Activated CD4-positive, alpha-beta memory T cell treated with anti-CD3 and anti-CD28 coated beads, Interleukin-2, amount 10 ng/mL, durations not matched to agents 7 days and 5 days (primary cell): ENCODE results near the gene TRUB1. TPM values are rescaled to one million over a fixed set of nuclear protein-coding genes. Genes with fewer than 3 reads are reported as not detected.
A peak's percentile ranks its signal among the peaks of the same experiment; 100 is the strongest.
"Not testable (repeated sequence)": the region's sequence is repeated elsewhere in the genome, so short reads cannot be mapped to it uniquely, and the experiment has no call there.

Source experiments
- CTCF ChIA-PET: fragments of 350-600 bp; sonication (Branson Sonifier 250); formaldehyde crosslinking; loops from one replicate; lab custom pipeline; 2021; ENCODE audit warnings: antibody characterized with exemption, inconsistent platforms; lab: Charles Lee
- POLR2A ChIA-PET: fragments of 350-600 bp; sonication (Branson Sonifier 250); formaldehyde crosslinking; loops from one replicate; lab custom pipeline; 2021; ENCODE audit warnings: antibody characterized with exemption; lab: Charles Lee
- DNase-seq: peaks from one replicate; pipeline ENCODE4 v3.0.0-alpha.2; 2020
- H3K27ac Mint-ChIP-seq: one replicate; pipeline ENCODE4 v1.8.0; 2021; ENCODE audit warnings: mild to moderate bottlenecking, mixed read lengths
- H3K27me3 Mint-ChIP-seq: one replicate; pipeline ENCODE4 v1.8.0; 2021; ENCODE audit warnings: mixed read lengths
- H3K36me3 Mint-ChIP-seq: one replicate; pipeline ENCODE4 v1.8.0; 2021; ENCODE audit warnings: low read depth, mixed read lengths
- H3K4me1 Mint-ChIP-seq: one replicate; pipeline ENCODE4 v1.8.0; 2021; ENCODE audit warnings: mixed read lengths
- H3K4me3 Mint-ChIP-seq: one replicate; pipeline ENCODE4 v1.8.0; 2021; ENCODE audit warnings: mild to moderate bottlenecking, mixed read lengths
- H3K9me3 Mint-ChIP-seq: one replicate; pipeline ENCODE4 v1.8.0; 2021; ENCODE audit warnings: mixed read lengths
- total RNA-seq, 2 experiments: library from RNA; stranded (reverse); gene quantifications; one replicate each; pipeline ENCODE4 v1.2.3, GENCODE V29; 2021

TRUB1 gene
- total RNA-seq, 2 experiments from 2014 or later, result 14.9 to 16.7 TPM

DNA sequence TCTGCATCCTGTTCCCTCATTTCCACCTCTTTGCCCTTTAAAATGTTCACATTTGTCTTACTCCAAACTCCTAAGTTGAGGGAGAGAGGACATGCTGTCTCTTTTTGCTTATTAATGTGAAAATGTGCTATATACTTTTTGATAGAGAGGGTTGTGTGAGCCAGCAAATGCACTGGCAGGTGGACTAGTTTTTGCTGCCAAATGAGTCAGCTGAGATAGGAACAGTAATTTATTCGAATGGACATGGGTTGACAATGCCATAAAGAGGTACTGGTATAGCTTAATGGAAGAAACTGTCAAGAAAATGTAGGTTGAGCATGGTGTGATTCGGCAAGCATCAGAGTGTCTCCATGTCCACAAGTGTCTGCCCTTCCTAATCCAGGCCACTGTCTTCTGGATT lies 9.2 kb upstream of the TRUB1 start:
- ChIA-PET CTCF (no interaction called here), POLR2A (no interaction called here)
- H3K27ac Mint-ChIP-seq, result no peak overlapping the region
- peaks cover 10% of the 10 kb centered on the region for H3K36me3 Mint-ChIP-seq
- no peak for DNase-seq
- peaks cover 12% of the 10 kb centered on the region for H3K9me3 Mint-ChIP-seq
- no peak overlapping the region for H3K4me3 Mint-ChIP-seq
- H3K27me3 Mint-ChIP-seq, result no peaks in the 10 kb centered on the region
- H3K4me1 Mint-ChIP-seq, result peaks cover 27% of the 10 kb centered on the region

GRCh38 chr10:114930320-114930719 lies 7.7 kb upstream of the TRUB1 start:
- DNase-seq, result no peak
- H3K4me1 Mint-ChIP-seq, result peaks cover 27% of the 10 kb centered on the region
- no peak overlapping the region for H3K4me3 Mint-ChIP-seq
- H3K9me3 Mint-ChIP-seq, result peaks cover 12% of the 10 kb centered on the region
- no peaks in the 10 kb centered on the region for H3K27me3 Mint-ChIP-seq
- no peak overlapping the region for H3K27ac Mint-ChIP-seq
- ChIA-PET CTCF (no interaction called here), POLR2A (interaction anchor here (1.2 kb wide), 1 partner anchor 7 kb away, joined by 5 read pairs; the partner anchor contains the start of gene TRUB1)
- H3K36me3 Mint-ChIP-seq, result peaks cover 10% of the 10 kb centered on the region

- Mint-ChIP-seq H3K27ac (no peak overlapping the region), H3K4me1 (peaks cover 18% of the 10 kb centered on the region), H3K4me3 (no peak overlapping the region), H3K9me3 (peaks cover 12% of the 10 kb centered on the region), H3K36me3 (peaks cover 10% of the 10 kb centered on the region), H3K27me3 (no peaks in the 10 kb centered on the region)
- ChIA-PET CTCF (no interaction called here), POLR2A (no interaction called here)
- DNase-seq, result no peak
These were observed 6.8 kb upstream of the TRUB1 start for GRCh38 chr10:114931072-114931679.

GRCh38 chr10:114932225-114932624 lies 5.8 kb upstream of the TRUB1 start:
- ChIA-PET CTCF (no interaction called here), POLR2A (interaction anchor here (1.0 to 1.8 kb wide), 2 partner anchors 13 to 20 kb away, joined by 3 to 5 read pairs; no protein-coding TSS in a partner anchor)
- Mint-ChIP-seq H3K4me1 (peaks cover 16% of the 10 kb centered on the region), H3K4me3 (no peak overlapping the region), H3K27ac (no peak overlapping the region), H3K9me3 (peaks cover 12% of the 10 kb centered on the region), H3K27me3 (no peaks in the 10 kb centered on the region), H3K36me3 (peaks cover 10% of the 10 kb centered on the region)
- DNase-seq, result no peak

DNA sequence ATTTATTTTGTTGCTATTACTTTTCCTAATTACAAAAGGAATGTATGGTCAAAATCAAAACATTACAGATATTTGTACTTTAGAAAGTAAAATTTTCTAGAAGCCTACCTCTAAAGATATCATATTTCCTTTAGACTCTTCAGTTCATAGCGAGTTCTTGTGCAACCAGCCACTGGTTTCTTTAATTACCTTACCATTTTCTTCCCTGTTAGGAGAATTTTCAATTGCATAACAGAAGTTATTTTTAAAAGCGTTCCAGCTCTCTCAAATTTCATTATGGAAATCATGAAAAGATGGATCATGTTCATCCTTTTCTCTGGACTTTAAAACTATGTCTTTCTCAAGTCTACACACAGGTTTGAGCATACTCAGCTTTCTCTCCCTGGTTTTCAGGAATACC lies 5.0 kb upstream of the TRUB1 start:
- ChIA-PET CTCF (no interaction called here), POLR2A (interaction anchor here (1.0 to 1.8 kb wide), 2 partner anchors 13 to 21 kb away, joined by 3 to 5 read pairs; no protein-coding TSS in a partner anchor)
- peaks cover 12% of the 10 kb centered on the region for H3K9me3 Mint-ChIP-seq
- no peak overlapping the region for H3K27ac Mint-ChIP-seq
- no peaks in the 10 kb centered on the region for H3K27me3 Mint-ChIP-seq
- no peak overlapping the region for H3K4me3 Mint-ChIP-seq
- peaks cover 19% of the 10 kb centered on the region for H3K4me1 Mint-ChIP-seq
- no peak for DNase-seq
- H3K36me3 Mint-ChIP-seq, result peaks cover 10% of the 10 kb centered on the region

- H3K9me3 Mint-ChIP-seq, result peaks cover 12% of the 10 kb centered on the region
- ChIA-PET POLR2A (interaction anchor here (1.8 kb wide), 1 partner anchor 14 kb away, joined by 5 read pairs; no protein-coding TSS in a partner anchor), CTCF (no interaction called here)
- no peak for DNase-seq
- no peak overlapping the region for H3K4me3 Mint-ChIP-seq
- H3K27ac Mint-ChIP-seq, result no peak overlapping the region
- H3K36me3 Mint-ChIP-seq, result peaks cover 10% of the 10 kb centered on the region
- peaks cover 19% of the 10 kb centered on the region for H3K4me1 Mint-ChIP-seq
- no peaks in the 10 kb centered on the region for H3K27me3 Mint-ChIP-seq
These were observed 4.4 kb upstream of the TRUB1 start for GRCh38 chr10:114933588-114933987.

DNA sequence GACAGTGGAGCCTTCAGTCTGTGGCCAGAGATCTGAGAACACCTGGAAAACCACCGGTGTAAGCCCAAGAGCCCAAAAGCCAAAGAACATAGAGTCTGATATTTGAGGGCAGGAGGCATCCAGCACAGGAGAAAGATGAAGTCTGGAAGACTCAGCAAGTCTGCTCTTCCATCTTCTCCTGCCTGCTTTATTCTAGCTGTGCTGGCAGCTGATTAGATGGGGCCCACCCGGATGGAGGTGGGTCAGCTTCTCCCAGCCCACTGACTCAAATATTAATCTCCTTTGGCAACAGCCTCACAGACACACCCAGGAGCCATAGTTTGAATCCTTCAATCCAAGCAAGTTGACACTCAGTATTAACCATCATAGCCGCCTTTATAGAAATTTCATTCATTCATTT lies 4.0 kb upstream of the TRUB1 start:
- POLR2A ChIA-PET, result interaction anchor here (1.8 kb wide), 1 partner anchor 14 kb away, joined by 5 read pairs; no protein-coding TSS in a partner anchor
- DNase-seq, H3K4me3 Mint-ChIP-seq, CTCF ChIA-PET, H3K27ac Mint-ChIP-seq, H3K27me3 Mint-ChIP-seq: not testable (repeated sequence)
- peaks cover 23% of the 10 kb centered on the region for H3K4me1 Mint-ChIP-seq
- H3K9me3 Mint-ChIP-seq, result peaks cover 12% of the 10 kb centered on the region
- H3K36me3 Mint-ChIP-seq, result peaks cover 10% of the 10 kb centered on the region

DNA sequence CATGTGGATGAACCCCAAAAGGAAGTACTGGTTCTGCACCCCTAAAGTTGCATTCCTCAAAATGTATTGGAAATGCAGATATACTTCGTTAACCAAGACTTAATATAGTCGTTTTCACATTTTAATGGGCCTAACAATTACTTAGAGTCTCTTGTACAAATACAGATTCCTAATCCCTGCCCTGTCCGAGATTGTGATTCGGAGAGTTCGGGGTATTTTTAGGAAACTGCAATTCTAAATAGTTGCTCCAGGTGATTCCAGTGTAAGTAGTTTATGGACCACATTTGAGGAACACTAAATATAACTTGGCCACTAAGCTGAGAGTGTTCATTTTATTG lies 830 bp downstream of the TRUB1 start:
- H3K36me3 Mint-ChIP-seq, result peaks cover 24% of the 10 kb centered on the region
- H3K4me1 Mint-ChIP-seq, result peaks cover 27% of the 10 kb centered on the region
- peak overlapping the region; percentile 83 for H3K27ac Mint-ChIP-seq

DNA sequence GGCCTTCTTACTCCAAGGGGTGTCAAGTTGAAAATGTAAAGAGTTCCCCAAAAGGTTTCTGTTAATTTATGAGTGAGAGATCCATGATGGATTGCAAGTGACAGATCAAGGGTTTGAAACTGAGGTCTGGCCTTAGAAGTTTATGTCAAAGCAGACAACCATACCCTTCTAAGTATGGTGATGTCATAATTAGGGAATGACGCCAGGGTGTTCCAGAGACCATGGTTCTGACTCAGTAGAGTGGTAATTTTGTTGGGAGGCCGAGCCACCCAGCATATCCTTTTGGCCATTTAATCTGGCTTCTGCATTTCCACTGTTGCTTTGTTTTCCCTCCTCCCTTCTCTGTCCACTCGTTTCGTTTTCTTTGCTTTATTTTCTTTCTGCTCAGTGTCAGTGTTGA lies 2.7 kb downstream of the TRUB1 start:
- Mint-ChIP-seq H3K4me1 (peaks cover 25% of the 10 kb centered on the region), H3K27ac (no peak overlapping the region), H3K36me3 (peaks cover 36% of the 10 kb centered on the region), H3K27me3 (no peaks in the 10 kb centered on the region), H3K9me3 (no peaks in the 10 kb centered on the region), H3K4me3 (no peak overlapping the region)
- POLR2A ChIA-PET, result no interaction called here
- CTCF ChIA-PET, result no interaction called here
- DNase-seq, result no peak

More for the DNA sequence above, 830 bp downstream of the TRUB1 start:
- DNase-seq, result no peak
- H3K4me3 Mint-ChIP-seq, result peak overlapping the region; percentile 94
- ChIA-PET CTCF (interaction anchor here (1.4 to 3.4 kb wide), 2 partner anchors 60 to 413 kb away, joined by 3 to 13 read pairs; no protein-coding TSS in a partner anchor), POLR2A (interaction anchor here (0.9 to 3.5 kb wide), 14 partner anchors 9 to 137 kb away, joined by 3 to 39 read pairs (median 5); partner anchors contain the start of gene FHIP2A)
- no peaks in the 10 kb centered on the region for H3K27me3 Mint-ChIP-seq
- H3K9me3 Mint-ChIP-seq, result no peaks in the 10 kb centered on the region

GRCh38 chr10:114943000-114943399 lies 5.0 kb downstream of the TRUB1 start:
- H3K4me1 Mint-ChIP-seq, result peaks cover 26% of the 10 kb centered on the region
- H3K9me3 Mint-ChIP-seq, result no peaks in the 10 kb centered on the region
- H3K27ac Mint-ChIP-seq, result no peak overlapping the region
- CTCF ChIA-PET, result no interaction called here
- no peak for DNase-seq
- peaks cover 50% of the 10 kb centered on the region for H3K36me3 Mint-ChIP-seq
- POLR2A ChIA-PET, result no interaction called here
- no peaks in the 10 kb centered on the region for H3K27me3 Mint-ChIP-seq
- no peak overlapping the region for H3K4me3 Mint-ChIP-seq

DNA sequence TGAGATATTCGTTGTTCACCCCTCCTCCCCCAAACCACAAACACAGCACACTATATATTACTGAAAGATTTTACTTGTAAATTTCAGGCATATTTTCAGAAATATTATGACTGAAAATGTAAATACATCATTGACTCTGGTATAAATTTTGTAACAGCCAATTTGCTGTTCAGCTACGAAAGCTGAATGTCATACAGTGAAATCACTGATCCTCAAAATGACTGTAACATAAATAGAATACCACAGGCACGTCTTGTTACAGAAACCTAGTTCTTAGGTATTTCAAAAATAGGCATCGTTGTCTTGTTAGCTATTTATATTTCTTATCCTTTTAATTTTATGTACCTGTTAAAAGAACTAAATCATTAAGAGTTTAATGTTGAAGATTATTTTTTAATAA lies 15.1 kb downstream of the TRUB1 start:
- no peak overlapping the region for H3K27ac Mint-ChIP-seq
- H3K4me1 Mint-ChIP-seq, result peaks cover 35% of the 10 kb centered on the region
- no peak overlapping the region for H3K4me3 Mint-ChIP-seq
- ChIA-PET POLR2A (no interaction called here), CTCF (no interaction called here)
- H3K9me3 Mint-ChIP-seq, result no peaks in the 10 kb centered on the region
- peaks cover 47% of the 10 kb centered on the region for H3K36me3 Mint-ChIP-seq
- no peaks in the 10 kb centered on the region for H3K27me3 Mint-ChIP-seq
- DNase-seq, result no peak

DNA sequence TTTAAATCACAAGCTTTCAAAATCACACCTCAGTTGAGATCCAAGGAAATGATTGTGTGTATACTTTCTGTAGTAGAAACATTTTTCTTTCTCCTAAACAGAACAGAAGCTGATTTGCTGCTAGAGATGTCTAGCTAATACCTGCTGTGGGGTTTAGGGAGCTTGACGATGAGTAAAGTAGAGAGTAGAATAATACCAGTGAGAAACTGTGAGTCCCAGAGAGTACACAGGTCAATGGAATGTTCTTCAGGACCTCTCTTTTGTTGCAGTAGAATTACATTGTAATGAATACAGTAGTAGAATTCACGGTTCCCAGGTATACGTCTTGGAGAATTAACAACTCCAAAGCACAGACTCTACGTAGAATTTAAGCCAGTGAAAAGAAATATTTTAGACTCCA lies 18.0 kb downstream of the TRUB1 start:
- ChIA-PET CTCF (no interaction called here), POLR2A (interaction anchor here (2.3 kb wide), 1 partner anchor 18 kb away, joined by 10 read pairs; the partner anchor contains the start of gene TRUB1)
- DNase-seq, result no peak
- no peak overlapping the region for H3K4me3 Mint-ChIP-seq
- no peak overlapping the region for H3K27ac Mint-ChIP-seq
- no peaks in the 10 kb centered on the region for H3K9me3 Mint-ChIP-seq
- H3K27me3 Mint-ChIP-seq, result no peaks in the 10 kb centered on the region
- peaks cover 30% of the 10 kb centered on the region for H3K4me1 Mint-ChIP-seq
- peaks cover 33% of the 10 kb centered on the region for H3K36me3 Mint-ChIP-seq

DNA sequence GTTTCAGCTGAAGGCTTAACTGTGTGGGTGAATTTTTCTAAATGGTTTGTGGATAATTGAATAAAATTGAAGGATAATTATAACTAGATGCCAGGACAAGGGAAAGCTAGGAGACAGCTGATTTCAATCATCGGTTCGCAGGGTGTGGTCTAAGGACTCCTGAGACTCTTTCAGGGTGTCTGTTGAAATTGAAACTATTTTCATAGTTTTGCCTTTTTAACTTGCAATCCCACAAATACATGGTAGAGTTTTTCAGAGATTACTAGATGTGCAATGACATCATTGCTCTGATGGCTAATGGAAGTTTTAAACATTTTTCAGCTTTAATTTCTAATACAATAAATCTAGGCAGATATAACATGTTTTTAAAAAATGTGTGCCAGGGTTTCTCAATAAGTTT lies 18.5 kb downstream of the TRUB1 start:
- Mint-ChIP-seq H3K4me1 (peaks cover 30% of the 10 kb centered on the region), H3K9me3 (no peaks in the 10 kb centered on the region), H3K27me3 (no peaks in the 10 kb centered on the region), H3K36me3 (peaks cover 37% of the 10 kb centered on the region), H3K27ac (no peak overlapping the region), H3K4me3 (no peak overlapping the region)
- CTCF ChIA-PET, result no interaction called here
- no peak for DNase-seq
- POLR2A ChIA-PET, result interaction anchor here (1.1 to 2.3 kb wide), 2 partner anchors 11 to 18 kb away, joined by 4 to 10 read pairs; partner anchors contain the start of gene TRUB1
